ENCODE measurements around the gene SMARCB1.

GRCh38 chr22:23774922-23775436 is 11.8 kb upstream of the SMARCB1 start:
- TF ChIP-seq CTCF (IDR thresholded peaks at IDR 0.05; ENCODE audit: low read depth, low read length) = no peak
- no peak for TF ChIP-seq MAX (IDR thresholded peaks at IDR 0.05; ENCODE audit: low read depth, low read length)
- TF ChIP-seq POLR2A (IDR thresholded peaks at IDR 0.05; ENCODE audit: extremely low read depth, insufficient read length) = no peak
- no peak for TF ChIP-seq MYC (IDR thresholded peaks at IDR 0.05; ENCODE audit: low read depth, low read length)
